ENCODE results near the gene NDUFA13.
A peak's percentile ranks its signal among the peaks of the same experiment; 100 is the strongest.

The NDUFA13 gene

DNA sequence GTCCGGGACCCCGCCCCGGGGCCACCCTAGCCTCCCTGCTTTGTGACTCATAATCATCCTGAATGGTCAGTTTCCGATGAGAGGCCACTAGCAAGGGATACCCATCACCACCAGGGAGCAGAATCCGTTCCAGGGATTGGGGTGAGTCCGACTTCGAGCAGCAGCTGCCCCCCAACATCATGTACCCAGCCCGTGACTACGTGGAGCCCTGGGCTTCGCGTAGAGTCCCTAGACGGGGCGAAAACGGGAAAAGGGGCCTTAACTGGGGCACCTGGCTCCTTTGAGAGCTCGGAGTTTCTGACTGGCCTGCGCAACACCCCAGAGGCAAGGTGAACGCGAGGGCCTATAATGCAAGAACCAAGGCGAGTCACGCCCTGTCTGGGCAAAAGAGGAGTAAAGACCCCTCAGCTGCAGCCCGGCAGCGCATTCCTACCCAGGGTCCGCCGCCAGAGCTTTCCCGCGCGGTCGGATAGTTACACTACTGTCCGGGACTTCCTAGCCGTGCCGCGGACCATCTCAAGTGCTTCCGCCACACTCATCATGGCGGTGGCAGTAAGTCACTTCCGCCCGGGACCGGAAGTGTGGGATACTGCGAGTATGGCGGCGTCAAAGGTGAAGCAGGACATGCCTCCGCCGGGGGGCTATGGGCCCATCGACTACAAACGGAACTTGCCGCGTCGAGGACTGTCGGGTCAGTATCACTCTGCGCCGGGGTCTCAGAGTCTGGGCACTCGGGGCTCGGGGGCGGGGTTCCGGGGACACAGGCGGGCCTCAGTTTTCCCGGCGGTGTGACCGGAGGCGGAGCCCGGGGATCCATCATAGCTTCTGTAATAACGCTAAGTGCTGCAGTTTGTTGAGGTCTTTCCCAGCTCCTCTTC, at the start of gene NDUFA13 (continued):
- TF ChIP-seq, protein P1, sequence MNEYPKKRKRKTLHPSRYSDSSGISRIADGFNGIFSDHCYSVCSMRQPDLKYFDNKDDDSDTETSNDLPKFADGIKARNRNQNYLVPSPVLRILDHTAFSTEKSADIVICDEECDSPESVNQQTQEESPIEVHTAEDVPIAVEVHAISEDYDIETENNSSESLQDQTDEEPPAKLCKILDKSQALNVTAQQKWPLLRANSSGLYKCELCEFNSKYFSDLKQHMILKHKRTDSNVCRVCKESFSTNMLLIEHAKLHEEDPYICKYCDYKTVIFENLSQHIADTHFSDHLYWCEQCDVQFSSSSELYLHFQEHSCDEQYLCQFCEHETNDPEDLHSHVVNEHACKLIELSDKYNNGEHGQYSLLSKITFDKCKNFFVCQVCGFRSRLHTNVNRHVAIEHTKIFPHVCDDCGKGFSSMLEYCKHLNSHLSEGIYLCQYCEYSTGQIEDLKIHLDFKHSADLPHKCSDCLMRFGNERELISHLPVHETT (tag by site-specific recombination; IDR thresholded peaks at IDR 0.05) = peak; percentile 81
- TF ChIP-seq ZNF423 (tag by site-specific recombination; IDR thresholded peaks at IDR 0.05) (no peak), ZFP37 (tag by site-specific recombination; IDR thresholded peaks at IDR 0.05) (no peak), SP3 (tag by site-specific recombination; IDR thresholded peaks at IDR 0.05) (peak; percentile 67), ZFP3 (tag by site-specific recombination; IDR thresholded peaks at IDR 0.05; ENCODE audit: low read depth) (no peak), ZNF394 (tag by site-specific recombination; IDR thresholded peaks at IDR 0.05; ENCODE audit: borderline replicate concordance) (peak; percentile 38; the same call in 1 of the 2 replicates), ZNF10 (tag by site-specific recombination; IDR thresholded peaks at IDR 0.05) (no peak), SP2 (tag by site-specific recombination; IDR thresholded peaks at IDR 0.05) (peak; percentile 78), OVOL3 (tag by site-specific recombination; IDR thresholded peaks at IDR 0.05) (no peak), KLF8 (tag by site-specific recombination; IDR thresholded peaks at IDR 0.05) (peak; percentile 57; the same call in 1 of the 2 replicates), ZNF335 (tag by site-specific recombination; conservative IDR thresholded peaks at IDR 0.05) (peak; percentile 92), ZNF660 (tag by site-specific recombination; IDR thresholded peaks at IDR 0.05) (no peak), ZNF2 (tag by site-specific recombination; IDR thresholded peaks at IDR 0.05) (0 out of 2 replicates have a peak, but pooled peaks have one; percentile 44), ZBTB49 (tag by site-specific recombination; IDR thresholded peaks at IDR 0.05; ENCODE audit: low read depth) (no peak), SALL2 (tag by site-specific recombination; IDR thresholded peaks at IDR 0.05; ENCODE audit: borderline replicate concordance) (no peak), ZNF426 (tag by site-specific recombination; IDR thresholded peaks at IDR 0.05) (no peak), ZNF138 (tag by site-specific recombination; IDR thresholded peaks at IDR 0.05; ENCODE audit: borderline replicate concordance) (no peak), ZBTB48 (tag by site-specific recombination; IDR thresholded peaks at IDR 0.05) (peak; percentile 71; the same call in 1 of the 2 replicates), ZNF658 (tag by site-specific recombination; IDR thresholded peaks at IDR 0.05) (no peak), ZFHX2 (tag by site-specific recombination; conservative IDR thresholded peaks at IDR 0.05) (no peak), ZBTB6 (tag by site-specific recombination; IDR thresholded peaks at IDR 0.05) (no peak), KLF9 (tag by site-specific recombination; IDR thresholded peaks at IDR 0.05; ENCODE audit: low read depth) (peak; percentile 28; the same call in 1 of the 2 replicates), ZBTB17 (tag by site-specific recombination; IDR thresholded peaks at IDR 0.05) (peak; percentile 72), ZNF776 (tag by site-specific recombination; IDR thresholded peaks at IDR 0.05; ENCODE audit: borderline replicate concordance) (no peak)
- TF ChIP-seq, protein P2, sequence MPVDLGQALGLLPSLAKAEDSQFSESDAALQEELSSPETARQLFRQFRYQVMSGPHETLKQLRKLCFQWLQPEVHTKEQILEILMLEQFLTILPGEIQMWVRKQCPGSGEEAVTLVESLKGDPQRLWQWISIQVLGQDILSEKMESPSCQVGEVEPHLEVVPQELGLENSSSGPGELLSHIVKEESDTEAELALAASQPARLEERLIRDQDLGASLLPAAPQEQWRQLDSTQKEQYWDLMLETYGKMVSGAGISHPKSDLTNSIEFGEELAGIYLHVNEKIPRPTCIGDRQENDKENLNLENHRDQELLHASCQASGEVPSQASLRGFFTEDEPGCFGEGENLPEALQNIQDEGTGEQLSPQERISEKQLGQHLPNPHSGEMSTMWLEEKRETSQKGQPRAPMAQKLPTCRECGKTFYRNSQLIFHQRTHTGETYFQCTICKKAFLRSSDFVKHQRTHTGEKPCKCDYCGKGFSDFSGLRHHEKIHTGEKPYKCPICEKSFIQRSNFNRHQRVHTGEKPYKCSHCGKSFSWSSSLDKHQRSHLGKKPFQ (tag by site-specific recombination; IDR thresholded peaks at IDR 0.05) = no peak
- TF ChIP-seq, protein P3, sequence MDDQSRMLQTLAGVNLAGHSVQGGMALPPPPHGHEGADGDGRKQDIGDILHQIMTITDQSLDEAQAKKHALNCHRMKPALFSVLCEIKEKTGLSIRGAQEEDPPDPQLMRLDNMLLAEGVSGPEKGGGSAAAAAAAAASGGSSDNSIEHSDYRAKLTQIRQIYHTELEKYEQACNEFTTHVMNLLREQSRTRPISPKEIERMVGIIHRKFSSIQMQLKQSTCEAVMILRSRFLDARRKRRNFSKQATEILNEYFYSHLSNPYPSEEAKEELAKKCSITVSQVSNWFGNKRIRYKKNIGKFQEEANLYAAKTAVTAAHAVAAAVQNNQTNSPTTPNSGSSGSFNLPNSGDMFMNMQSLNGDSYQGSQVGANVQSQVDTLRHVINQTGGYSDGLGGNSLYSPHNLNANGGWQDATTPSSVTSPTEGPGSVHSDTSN (CRISPR knock-in tag; IDR thresholded peaks at IDR 0.05) = peak; percentile 41; the same call in 1 of the 2 replicates
- TF ChIP-seq, protein P4, sequence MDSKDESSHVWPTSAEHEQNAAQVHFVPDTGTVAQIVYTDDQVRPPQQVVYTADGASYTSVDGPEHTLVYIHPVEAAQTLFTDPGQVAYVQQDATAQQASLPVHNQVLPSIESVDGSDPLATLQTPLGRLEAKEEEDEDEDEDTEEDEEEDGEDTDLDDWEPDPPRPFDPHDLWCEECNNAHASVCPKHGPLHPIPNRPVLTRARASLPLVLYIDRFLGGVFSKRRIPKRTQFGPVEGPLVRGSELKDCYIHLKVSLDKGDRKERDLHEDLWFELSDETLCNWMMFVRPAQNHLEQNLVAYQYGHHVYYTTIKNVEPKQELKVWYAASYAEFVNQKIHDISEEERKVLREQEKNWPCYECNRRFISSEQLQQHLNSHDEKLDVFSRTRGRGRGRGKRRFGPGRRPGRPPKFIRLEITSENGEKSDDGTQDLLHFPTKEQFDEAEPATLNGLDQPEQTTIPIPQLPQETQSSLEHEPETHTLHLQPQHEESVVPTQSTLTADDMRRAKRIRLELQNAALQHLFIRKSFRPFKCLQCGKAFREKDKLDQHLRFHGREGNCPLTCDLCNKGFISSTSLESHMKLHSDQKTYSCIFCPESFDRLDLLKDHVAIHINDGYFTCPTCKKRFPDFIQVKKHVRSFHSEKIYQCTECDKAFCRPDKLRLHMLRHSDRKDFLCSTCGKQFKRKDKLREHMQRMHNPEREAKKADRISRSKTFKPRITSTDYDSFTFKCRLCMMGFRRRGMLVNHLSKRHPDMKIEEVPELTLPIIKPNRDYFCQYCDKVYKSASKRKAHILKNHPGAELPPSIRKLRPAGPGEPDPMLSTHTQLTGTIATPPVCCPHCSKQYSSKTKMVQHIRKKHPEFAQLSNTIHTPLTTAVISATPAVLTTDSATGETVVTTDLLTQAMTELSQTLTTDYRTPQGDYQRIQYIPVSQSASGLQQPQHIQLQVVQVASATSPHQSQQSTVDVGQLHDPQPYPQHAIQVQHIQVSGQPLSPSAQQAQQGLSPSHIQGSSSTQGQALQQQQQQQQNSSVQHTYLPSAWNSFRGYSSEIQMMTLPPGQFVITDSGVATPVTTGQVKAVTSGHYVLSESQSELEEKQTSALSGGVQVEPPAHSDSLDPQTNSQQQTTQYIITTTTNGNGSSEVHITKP (tag by site-specific recombination; IDR thresholded peaks at IDR 0.05) = peak; percentile 38; the same call in 1 of the 2 replicates
